A549 (cell line): ENCODE data around the gene CAVIN1. TPM values are rescaled to one million over a fixed set of nuclear protein-coding genes. Genes with fewer than 3 reads are reported as not detected.

Experiments used
- ATAC-seq, 2 experiments: fragments of 200-7000 bp in 1 of 2; fragments of >200 bp in 1 of 2; cut with Nextera tagmentation in 1 of 2; cut with Tn5 transposase in 1 of 2; 3 replicates each; pipeline versions ENCODE4 v1.8.0 to v1.9.1; 2018 to 2020; ENCODE audit warnings: mild to moderate bottlenecking in 1 of 2, moderate library complexity in 1 of 2
- CTCF ChIA-PET: fragments of 300-600 bp; sonication (Branson Sonifier 250); formaldehyde crosslinking; extraction: SDS; loops from one replicate; lab custom pipeline; 2021; ENCODE audit warnings: antibody characterized with exemption, inconsistent platforms; lab: Yijun Ruan, JAX
- POLR2A ChIA-PET: fragments of 350-600 bp; formaldehyde crosslinking; extraction: SDS; loops from one replicate; lab custom pipeline; 2021; ENCODE audit warnings: antibody characterized with exemption, inconsistent platforms; lab: Yijun Ruan, JAX
- DNase-seq, 2 experiments: peaks; one replicate each; pipeline versions ENCODE4 v3.0.0 to v3.0.0-alpha.2; 2011 to 2016; ENCODE audit warnings: low read depth in 1 of 2, low spot score in 1 of 2
- FAIRE-seq: peaks from 2 replicates; lab custom pipeline; 2011; peaks lifted over from hg19 to GRCh38; lab: Jason Lieb, UNC
- H3K27ac ChIP-seq, 2 experiments: fragments of >200 bp; sonication (Bioruptor Twin); formaldehyde crosslinking; 3 replicates each; pipeline ENCODE4 v1.5.1; 2016 to 2017
- H3K4me1 ChIP-seq: fragments of >200 bp; sonication (Bioruptor Twin); formaldehyde crosslinking; 3 replicates; pipeline ENCODE4 v1.6.1; 2016
- H3K4me2 ChIP-seq: fragments of >200 bp; sonication (Bioruptor Twin); formaldehyde crosslinking; 3 replicates; pipeline ENCODE4 v1.6.1; 2016
- H3K4me3 ChIP-seq: fragments of >200 bp; sonication (Bioruptor Twin); formaldehyde crosslinking; 3 replicates; pipeline ENCODE4 v1.5.1; 2016
- H3K9me3 ChIP-seq: fragments of >200 bp; sonication (Bioruptor Twin); formaldehyde crosslinking; 3 replicates; pipeline ENCODE4 v1.6.1; 2016
- CEBPB ChIP-seq, 2 experiments: fragments of >200 bp in 1 of 2; sonication (Bioruptor Twin) in 1 of 2; formaldehyde crosslinking in 1 of 2; IDR thresholded peaks; 2 replicates each; pipeline ENCODE4 v1.6.1; 2012 to 2016
- CHD2 ChIP-seq: fragments of 150-350 bp; IDR thresholded peaks from 2 replicates; pipeline ENCODE4 v1.6.1; 2014; ENCODE audit warnings: low read length; ENCODE audit not compliant: partially characterized antibody
- CHD4 ChIP-seq: fragments of 200-600 bp; sonication (generic); IDR thresholded peaks from 2 replicates; pipeline ENCODE4 v1.6.1; 2016; ENCODE audit warnings: antibody characterized with exemption, mild to moderate bottlenecking, borderline replicate concordance
- CTCF ChIP-seq: fragments of >200 bp; sonication (Bioruptor Twin); formaldehyde crosslinking; IDR thresholded peaks from 3 replicates; pipeline ENCODE4 v1.5.1; 2016
- ELK1 ChIP-seq: fragments of 150-350 bp; IDR thresholded peaks from 2 replicates; pipeline ENCODE4 v1.6.1; 2014; ENCODE audit warnings: low read depth, mild to moderate bottlenecking, low read length
- FOXS1 ChIP-seq: fragments of 250-450 bp; sonication (Bioruptor Pico); IDR thresholded peaks from 2 replicates; pipeline ENCODE4 v1.5.0; 2020; ENCODE audit warnings: mild to moderate bottlenecking, moderate library complexity
- HOXA7 ChIP-seq: fragments of 250-450 bp; sonication (Bioruptor Pico); IDR thresholded peaks from 2 replicates; pipeline ENCODE4 v1.5.0; 2020; ENCODE audit warnings: mild to moderate bottlenecking, moderate library complexity
- HOXB13 ChIP-seq: fragments of 250-450 bp; sonication (Bioruptor Pico); IDR thresholded peaks from 2 replicates; pipeline ENCODE4 v1.5.0; 2020; ENCODE audit warnings: low read depth, mild to moderate bottlenecking, moderate library complexity
- HOXB5 ChIP-seq: fragments of 250-450 bp; sonication (Bioruptor Pico); IDR thresholded peaks from 2 replicates; pipeline ENCODE4 v1.5.0; 2020; ENCODE audit warnings: mild to moderate bottlenecking, moderate library complexity
- JUN ChIP-seq, 2 experiments: fragments of >200 bp; sonication (Bioruptor Twin); formaldehyde crosslinking; IDR thresholded peaks; 2 replicates in 1 of 2; 3 replicates in 1 of 2; pipeline ENCODE4 v1.6.1; 2016 to 2017
- JUNB ChIP-seq: fragments of >200 bp; sonication (Bioruptor Twin); formaldehyde crosslinking; IDR thresholded peaks from 2 replicates; pipeline ENCODE4 v1.6.1; 2016
- MAX ChIP-seq: IDR thresholded peaks from 2 replicates; pipeline ENCODE4 v1.6.1; 2012
- NFE2L2 ChIP-seq: fragments of 150-350 bp; conservative IDR thresholded peaks from 2 replicates; pipeline ENCODE4 v1.6.1; 2014; ENCODE audit warnings: low read length
- NPAS2 ChIP-seq: fragments of 250-450 bp; sonication (Bioruptor Pico); IDR thresholded peaks from 2 replicates; pipeline ENCODE4 v1.8.0; 2022; ENCODE audit warnings: mild to moderate bottlenecking, moderate library complexity, borderline replicate concordance
- NR3C1 ChIP-seq: fragments of >200 bp; sonication (Bioruptor Twin); formaldehyde crosslinking; IDR thresholded peaks from 3 replicates; pipeline ENCODE4 v1.6.1; 2017
- RARB ChIP-seq: fragments of 250-450 bp; sonication (Bioruptor Pico); IDR thresholded peaks from 2 replicates; pipeline ENCODE4 v1.8.0; 2021; ENCODE audit warnings: mild to moderate bottlenecking, moderate library complexity
- RCOR1 ChIP-seq: fragments of 150-350 bp; IDR thresholded peaks from 2 replicates; pipeline ENCODE4 v1.6.1; 2014; ENCODE audit warnings: antibody characterized with exemption, low read length, low read depth
- RNF2 ChIP-seq: fragments of 200-600 bp; sonication (generic); IDR thresholded peaks from 2 replicates; pipeline ENCODE4 v1.6.1; 2016; ENCODE audit warnings: low read depth, mild to moderate bottlenecking, antibody characterized with exemption, moderate library complexity, borderline replicate concordance
- SREBF2 ChIP-seq: fragments of 450-650 bp; IDR thresholded peaks from 2 replicates; pipeline ENCODE4 v1.6.1; 2014; ENCODE audit warnings: mild to moderate bottlenecking, moderate library complexity
- TFCP2L1 ChIP-seq: fragments of 250-450 bp; sonication (Bioruptor Pico); IDR thresholded peaks from 2 replicates; pipeline ENCODE4 v1.5.0; 2021; ENCODE audit warnings: mild to moderate bottlenecking
- TP53 ChIP-seq: fragments of 250-450 bp; sonication (Bioruptor Pico); IDR thresholded peaks from 2 replicates; pipeline ENCODE4 v1.5.0; 2021; ENCODE audit warnings: mild to moderate bottlenecking, moderate library complexity
- USF2 ChIP-seq: fragments of 450-650 bp; IDR thresholded peaks from 2 replicates; pipeline ENCODE4 v1.6.1; 2014; ENCODE audit warnings: antibody characterized with exemption
- ZC3H11A ChIP-seq: fragments of 450-650 bp; IDR thresholded peaks from 2 replicates; pipeline ENCODE4 v1.6.1; 2014; ENCODE audit warnings: antibody characterized with exemption, mild to moderate bottlenecking
- WGBS: methylation state at CpG from one replicate; pipeline ENCODE4 v1.1.6; 2017; ENCODE audit errors: missing lambda C conversion rate; 5-methylcytosine and 5-hydroxymethylcytosine counted together
- polyA plus RNA-seq, 4 experiments: library from polyadenylated mRNA; depleted of rRNA in 3 of 4; stranded (reverse); fragments of >200 nt; fragmentation: RNase III in 1 of 4; extraction: RNeasy Plus Mini Kit Qiagen cat#74134 plus additional on column Dnase treatment in 1 of 4; gene quantifications; 2 replicates in 3 of 4; 3 replicates in 1 of 4; pipeline ENCODE4 v1.2.3, GENCODE V29; 2011 to 2017

Gene CAVIN1
- polyA plus RNA-seq, 2 of the 4 experiments (the other 2 are of a cell fraction), result 101 to 371 TPM

GRCh38 chr17:42413464-42414040 lies 9.5 kb downstream of the CAVIN1 start (continued):
- TF ChIP-seq HOXB13 (no peak), TP53 (CRISPR knock-in tag) (no peak), SREBF2 (no peak), RNF2 (no peak), CEBPB (IDR thresholded peaks at IDR 0.05) (no peak), ELK1 (no peak), NPAS2 (CRISPR knock-in tag) (no peak), MAX (no peak)
- TF ChIP-seq, all 56 proteins: peak for 0

GRCh38 chr17:42411905-42412679 lies 11.0 kb downstream of the CAVIN1 start:
- ChIA-PET POLR2A (interaction anchor here (1.2 to 2.7 kb wide), 2 partner anchors 11 kb away, joined by 8 to 32 read pairs; partner anchors contain the start of gene CAVIN1), CTCF (interaction anchor here (0.7 to 33.2 kb wide), 10 partner anchors 9 to 119 kb away, joined by 3 to 1360 read pairs (median 8); partner anchors contain the start of genes CAVIN1 and STAT3)
- peak overlapping the region in 1 of 2 experiments; percentile 84; a peak in 4 of 6 replicates for H3K27ac ChIP-seq
- no peak for TF ChIP-seq NR3C1
- no peak for TF ChIP-seq HOXB5 (CRISPR knock-in tag)
- TF ChIP-seq RCOR1, result no peak
- TF ChIP-seq JUN (IDR thresholded peaks at IDR 0.05), result no peak
- no peak for TF ChIP-seq CHD2
- no peak for TF ChIP-seq CHD4
- no peak for TF ChIP-seq JUNB
- TF ChIP-seq USF2, result no peak
- no peak for TF ChIP-seq NFE2L2
- no peak for TF ChIP-seq TFCP2L1 (CRISPR knock-in tag)
- no peak for TF ChIP-seq RARB (CRISPR knock-in tag)
- no peak for TF ChIP-seq FOXS1 (CRISPR knock-in tag)
- no peak for TF ChIP-seq HOXA7 (CRISPR knock-in tag)
- no peak for TF ChIP-seq ZC3H11A
- no peak for TF ChIP-seq CTCF
- FAIRE-seq, result no peak
- H3K4me1 ChIP-seq, result peaks cover 75% of the 10 kb centered on the region
- no peak for DNase-seq
- H3K4me2 ChIP-seq, result peak overlapping the region; percentile 2; the same call in 1 of the 3 replicates
- no peak for ATAC-seq
- WGBS, result 83% methylated on average over 11 of the region's 11 CpGs
- H3K9me3 ChIP-seq, result no peaks in the 10 kb centered on the region
- H3K4me3 ChIP-seq, result no peak overlapping the region
